Colonic mucosa (tissue), 4 donors: ENCODE measurements around the gene GNAL. TPM values are rescaled to one million over a fixed set of nuclear protein-coding genes. Genes with fewer than 3 reads are reported as not detected.

Experiments
- DNase-seq: peaks from one replicate; pipeline ENCODE4 v3.0.0-alpha.2; 2020
- H3K27ac ChIP-seq: fragments of 200-600 bp; one replicate; pipeline ENCODE4 v1.8.0; 2021
- H3K27me3 ChIP-seq: fragments of 200-600 bp; one replicate; pipeline ENCODE4 v1.8.0; 2021
- H3K36me3 ChIP-seq: fragments of 200-600 bp; one replicate; pipeline ENCODE4 v1.8.0; 2021
- H3K4me1 ChIP-seq: fragments of 200-600 bp; one replicate; pipeline ENCODE4 v1.8.0; 2021; ENCODE audit warnings: mild to moderate bottlenecking
- H3K4me3 ChIP-seq: fragments of 200-600 bp; one replicate; pipeline ENCODE4 v1.8.0; 2021
- H3K9ac ChIP-seq, 2 donors: one replicate each; pipeline ENCODE4 v1.7.0; 2013; ENCODE audit warnings: control low read depth in 2 of 2, low read depth in 2 of 2, low read length in 2 of 2
- H3K9me3 ChIP-seq: fragments of 200-600 bp; one replicate; pipeline ENCODE4 v1.8.0; 2021
- intact Hi-C: fragments of 100-400 bp; cut with DNase I; formaldehyde crosslinking; loops from one replicate; pipeline ENCODE4 v1.14.1; 2022
- total RNA-seq, 2 donors: library from RNA; stranded (reverse); fragmentation: NEBNext Ultra II Directional in 1 of 2; extraction: Animal tissue kit (Norgen Biotek cat#: 25700) in 1 of 2; gene quantifications; one replicate each; pipeline ENCODE4 v1.2.1, GENCODE V29; 2021
- TF ChIP-seq, protein P1 (sequence below): fragments of 200-600 bp; IDR thresholded peaks from one replicate; pipeline ENCODE4 v1.8.0; 2022; ENCODE audit warnings: antibody characterized with exemption, mild to moderate bottlenecking
- donor health status: healthy.
- donor health status: DM: no; HTN: no; CAD: no.
- donor health status: DM: no; HTN: no; CAD: no.

GNAL gene
- total RNA-seq, 2 donors from 2014 or later, result 2.0 to 2.6 TPM

DNA sequence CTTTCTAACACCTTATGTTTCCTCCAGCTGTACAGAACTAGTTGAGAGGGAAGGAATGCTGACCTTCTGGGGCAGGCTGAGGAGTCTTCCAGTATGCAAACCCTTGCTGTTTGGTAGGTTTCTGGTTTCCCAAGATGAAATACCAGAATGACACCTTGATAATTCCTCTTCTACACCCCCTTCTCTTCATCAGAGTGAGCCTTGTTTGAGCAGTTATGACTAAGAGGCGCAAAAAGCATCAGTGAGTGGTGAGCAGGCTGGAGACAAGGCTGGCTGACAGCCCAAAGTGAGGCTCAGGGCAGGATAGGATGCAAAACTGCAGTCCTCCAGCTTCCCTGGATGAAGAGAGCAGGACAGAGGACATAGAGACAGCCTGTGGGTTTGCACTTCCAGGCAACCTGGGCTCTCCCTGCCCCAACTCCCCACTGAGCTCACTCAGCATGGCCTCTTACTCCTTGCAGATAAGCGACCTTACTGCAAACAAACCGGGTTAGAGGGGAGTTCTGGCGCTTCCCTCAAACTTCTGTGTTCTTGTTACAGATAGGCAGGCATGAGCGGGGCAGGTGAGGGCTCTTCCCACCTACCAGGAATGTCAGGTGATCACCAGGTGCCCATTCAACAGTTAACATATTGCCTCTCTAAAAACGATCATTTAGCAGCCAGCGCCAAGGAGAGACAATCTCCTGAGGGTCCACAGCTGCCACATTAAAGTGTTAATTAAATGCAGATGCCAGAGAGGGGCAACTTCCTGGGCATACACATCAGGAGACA lies 213.6 kb downstream of the GNAL start:
- no peaks in the 10 kb centered on the region for H3K36me3 ChIP-seq
- intact Hi-C loops, result loop anchor here (10.0 kb wide), 1 partner anchor 48 kb away; the partner anchor contains the start of gene CHMP1B

DNA sequence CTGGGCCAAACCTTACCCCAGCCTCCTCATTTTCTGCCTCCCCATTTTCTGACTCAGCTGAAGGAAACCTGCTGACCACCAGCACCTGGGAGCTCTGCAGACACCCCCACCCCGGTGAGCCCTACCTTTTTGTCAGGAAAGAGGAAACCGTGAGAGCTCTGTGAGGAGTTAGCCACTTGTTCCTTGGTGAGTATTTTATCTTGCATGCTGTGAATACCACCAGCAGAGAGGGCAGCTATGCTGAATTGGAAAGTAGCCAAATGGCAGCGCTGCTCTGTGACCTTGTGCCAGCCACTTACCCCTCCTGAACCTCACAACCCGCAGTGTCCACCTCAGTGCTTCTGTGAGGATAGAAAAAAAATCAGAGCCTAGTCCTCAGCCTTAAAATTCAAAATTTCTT lies 216.5 kb downstream of the GNAL start:
- TF ChIP-seq, protein P1, sequence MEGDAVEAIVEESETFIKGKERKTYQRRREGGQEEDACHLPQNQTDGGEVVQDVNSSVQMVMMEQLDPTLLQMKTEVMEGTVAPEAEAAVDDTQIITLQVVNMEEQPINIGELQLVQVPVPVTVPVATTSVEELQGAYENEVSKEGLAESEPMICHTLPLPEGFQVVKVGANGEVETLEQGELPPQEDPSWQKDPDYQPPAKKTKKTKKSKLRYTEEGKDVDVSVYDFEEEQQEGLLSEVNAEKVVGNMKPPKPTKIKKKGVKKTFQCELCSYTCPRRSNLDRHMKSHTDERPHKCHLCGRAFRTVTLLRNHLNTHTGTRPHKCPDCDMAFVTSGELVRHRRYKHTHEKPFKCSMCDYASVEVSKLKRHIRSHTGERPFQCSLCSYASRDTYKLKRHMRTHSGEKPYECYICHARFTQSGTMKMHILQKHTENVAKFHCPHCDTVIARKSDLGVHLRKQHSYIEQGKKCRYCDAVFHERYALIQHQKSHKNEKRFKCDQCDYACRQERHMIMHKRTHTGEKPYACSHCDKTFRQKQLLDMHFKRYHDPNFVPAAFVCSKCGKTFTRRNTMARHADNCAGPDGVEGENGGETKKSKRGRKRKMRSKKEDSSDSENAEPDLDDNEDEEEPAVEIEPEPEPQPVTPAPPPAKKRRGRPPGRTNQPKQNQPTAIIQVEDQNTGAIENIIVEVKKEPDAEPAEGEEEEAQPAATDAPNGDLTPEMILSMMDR, result no peak
- intact Hi-C loops, result loop anchor here (10.0 kb wide), 1 partner anchor 51 kb away; the partner anchor contains the start of gene CHMP1B
- no peaks in the 10 kb centered on the region for H3K9me3 ChIP-seq
- no peak overlapping the region for H3K4me3 ChIP-seq
- no peak overlapping the region for H3K27ac ChIP-seq
- H3K9ac ChIP-seq, result no peak overlapping the region
- H3K36me3 ChIP-seq, result no peaks in the 10 kb centered on the region
- H3K4me1 ChIP-seq, result no peaks in the 10 kb centered on the region
- H3K27me3 ChIP-seq, result no peaks in the 10 kb centered on the region
- DNase-seq, result no peak

More for the DNA sequence above, 213.6 kb downstream of the GNAL start:
- DNase-seq, result no peak
- Histone ChIP-seq H3K4me1 (no peaks in the 10 kb centered on the region), H3K27me3 (no peaks in the 10 kb centered on the region), H3K9me3 (no peaks in the 10 kb centered on the region), H3K4me3 (no peak overlapping the region), H3K27ac (no peak overlapping the region), H3K9ac (no peak overlapping the region)
- TF ChIP-seq, protein P1, result no peak

DNA sequence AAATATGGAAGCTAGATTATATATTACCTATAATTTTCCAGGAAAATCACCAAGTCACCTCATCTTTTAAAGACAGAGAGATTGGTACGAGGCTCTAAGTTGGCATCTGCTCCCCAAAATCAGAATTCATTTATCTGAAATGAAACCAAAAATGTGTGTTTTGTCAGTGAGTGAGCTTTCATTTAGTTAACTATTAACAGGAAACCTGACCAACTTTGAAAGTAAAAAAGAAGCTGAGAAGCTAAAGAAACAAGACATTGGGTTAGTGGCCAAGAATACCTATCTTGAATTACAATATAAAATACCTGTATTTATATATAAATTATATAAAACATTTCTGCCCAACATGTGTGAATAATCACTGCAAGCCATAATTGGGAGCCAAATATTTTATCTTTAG lies 217.1 kb downstream of the GNAL start:
- no peaks in the 10 kb centered on the region for H3K9me3 ChIP-seq
- no peaks in the 10 kb centered on the region for H3K27me3 ChIP-seq
- H3K4me1 ChIP-seq, result no peaks in the 10 kb centered on the region
- no peak for DNase-seq
- no peak overlapping the region for H3K27ac ChIP-seq
- intact Hi-C loops, result loop anchor here (10.0 kb wide), 1 partner anchor 51 kb away; the partner anchor contains the start of gene CHMP1B
- no peak overlapping the region for H3K9ac ChIP-seq
- no peak overlapping the region for H3K4me3 ChIP-seq
- TF ChIP-seq, protein P1, result no peak
- no peaks in the 10 kb centered on the region for H3K36me3 ChIP-seq

DNA sequence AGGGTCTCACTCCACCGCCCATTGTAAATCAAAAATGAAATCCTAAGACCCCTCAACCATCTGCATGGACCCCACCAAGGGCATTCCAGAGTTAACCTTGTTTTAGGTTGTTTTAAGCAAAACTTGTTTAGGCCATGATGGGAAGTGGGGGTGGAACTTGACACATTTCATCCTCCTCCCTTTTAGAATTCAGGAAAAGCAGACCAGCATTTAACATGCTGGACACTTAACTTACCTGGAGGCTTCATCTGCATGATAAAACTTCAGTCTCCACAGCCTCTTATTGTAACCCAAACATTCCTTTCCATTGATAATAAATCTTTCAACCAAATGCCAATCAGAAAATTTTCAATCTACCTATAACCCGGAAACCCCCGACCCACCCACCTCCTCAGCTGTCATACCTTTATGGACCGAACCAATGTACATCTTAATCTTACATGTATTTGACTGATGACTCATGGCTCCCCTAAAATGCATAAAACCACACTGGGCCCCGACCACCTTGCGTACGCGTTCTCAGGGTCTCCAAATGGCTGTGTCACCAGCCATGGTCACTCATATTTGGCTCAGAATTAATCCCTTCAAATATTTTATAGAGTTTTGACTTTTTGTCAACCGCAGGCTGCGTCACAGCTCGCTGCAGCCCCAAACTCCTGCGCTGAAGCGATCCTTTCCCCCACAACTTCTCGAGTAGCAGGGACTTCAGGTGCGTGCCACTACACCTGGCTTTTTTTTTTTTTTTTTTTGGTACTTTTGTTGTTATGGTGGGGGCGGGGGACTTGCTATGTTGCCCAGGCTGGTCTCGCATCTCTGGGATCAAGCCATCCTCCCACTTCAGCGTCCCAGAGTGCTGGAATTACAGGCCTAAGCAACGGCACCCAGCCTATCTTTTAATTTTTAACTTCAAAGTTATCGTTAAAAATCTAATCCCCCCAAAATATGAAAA lies 218.1 kb downstream of the GNAL start:
- intact Hi-C loops, result loop anchor here (10.0 kb wide), 1 partner anchor 52 kb away; the partner anchor contains the start of gene CHMP1B
- peak; percentile 22 for DNase-seq
- Histone ChIP-seq H3K9ac (peak overlapping the region; percentile 84 to 91), H3K4me3 (peak overlapping the region; percentile 69), H3K27me3 (no peaks in the 10 kb centered on the region), H3K27ac (peak overlapping the region; percentile 100), H3K36me3 (no peaks in the 10 kb centered on the region), H3K9me3 (no peaks in the 10 kb centered on the region), H3K4me1 (no peaks in the 10 kb centered on the region)
- TF ChIP-seq, protein P1, result no peak
